Stomach smooth muscle (tissue), 2 donors: Measurements from ENCODE around the gene UCN3.
"Not testable (repeated sequence)": the region's sequence is repeated elsewhere in the genome, so short reads cannot be mapped to it uniquely, and the experiment has no call there.

Experiments
- H3K27ac ChIP-seq: one replicate; pipeline ENCODE4 v1.7.0; 2013; ENCODE audit warnings: mild to moderate bottlenecking, low read length, inconsistent platforms
- H3K27me3 ChIP-seq, 2 donors: one replicate each; pipeline ENCODE4 v1.7.0; 2013; ENCODE audit warnings: low read length in 2 of 2; ENCODE audit not compliant: insufficient read depth in 2 of 2, control insufficient read depth in 1 of 2
- H3K36me3 ChIP-seq, 2 donors: one replicate each; pipeline ENCODE4 v1.7.0; 2013; ENCODE audit warnings: low read length in 2 of 2; ENCODE audit not compliant: control insufficient read depth in 2 of 2, insufficient read depth in 2 of 2
- H3K4me1 ChIP-seq: one replicate; pipeline ENCODE4 v1.7.0; 2013; ENCODE audit warnings: low read length; ENCODE audit not compliant: control insufficient read depth, insufficient read depth
- H3K4me3 ChIP-seq, 2 donors: one replicate each; pipeline ENCODE4 v1.7.0; 2013; ENCODE audit warnings: low read length in 2 of 2
- H3K9ac ChIP-seq, 2 donors: one replicate each; pipeline ENCODE4 v1.7.0; 2013; ENCODE audit warnings: low read length in 2 of 2, mild to moderate bottlenecking in 1 of 2
- H3K9me3 ChIP-seq, 2 donors: one replicate each; pipeline ENCODE4 v1.7.0; 2013; ENCODE audit warnings: low read length in 2 of 2; ENCODE audit not compliant: control insufficient read depth in 2 of 2
- donor health status: healthy.
- donor health status: Pancreatic carcinoma.

Gene UCN3

GRCh38 chr10:5365928-5366327 lies 1.2 kb downstream of the UCN3 start:
- Histone ChIP-seq H3K36me3 (no peaks in the 10 kb centered on the region), H3K9ac (no peak overlapping the region), H3K4me3 (no peak overlapping the region), H3K9me3 (no peaks in the 10 kb centered on the region), H3K27me3 (peaks cover 21 to 28% of the 10 kb centered on the region in 2 donors), H3K4me1 (no peaks in the 10 kb centered on the region), H3K27ac (no peak overlapping the region)

- Histone ChIP-seq H3K4me1 (no peaks in the 10 kb centered on the region), H3K36me3 (no peaks in the 10 kb centered on the region), H3K9me3 (no peaks in the 10 kb centered on the region)
Measured at GRCh38 chr10:5369362-5370158, 4.8 kb downstream of the UCN3 start.

GRCh38 chr10:5370493-5371352 lies 6.0 kb downstream of the UCN3 start:
- no peaks in the 10 kb centered on the region for H3K4me1 ChIP-seq
- no peaks in the 10 kb centered on the region for H3K36me3 ChIP-seq
- no peak overlapping the region for H3K4me3 ChIP-seq

More at GRCh38 chr10:5369362-5370158, 4.8 kb downstream of the UCN3 start:
- Histone ChIP-seq H3K27me3 (peaks cover 5% of the 10 kb centered on the region in 2 donors), H3K4me3 (no peak overlapping the region), H3K27ac (no peak overlapping the region), H3K9ac (no peak overlapping the region)

GRCh38 chr10:5373307-5373706 lies 8.5 kb downstream of the UCN3 start:
- no peaks in the 10 kb centered on the region for H3K4me1 ChIP-seq
- no peak overlapping the region for H3K27ac ChIP-seq
- H3K27me3 ChIP-seq: peaks cover 0 to 2% of the 10 kb centered on the region in 2 donors
- H3K4me3 ChIP-seq: no peak overlapping the region
- no peaks in the 10 kb centered on the region for H3K36me3 ChIP-seq
- H3K9me3 ChIP-seq: no peaks in the 10 kb centered on the region
- no peak overlapping the region for H3K9ac ChIP-seq

More at GRCh38 chr10:5370493-5371352, 6.0 kb downstream of the UCN3 start:
- Histone ChIP-seq H3K9ac (no peak overlapping the region), H3K27me3 (peaks cover 0 to 2% of the 10 kb centered on the region in 2 donors), H3K27ac (no peak overlapping the region), H3K9me3 (no peaks in the 10 kb centered on the region)

GRCh38 chr10:5373891-5374611 lies 9.3 kb downstream of the UCN3 start:
- no peaks in the 10 kb centered on the region for H3K4me1 ChIP-seq
- peaks cover 0 to 2% of the 10 kb centered on the region in 2 donors for H3K27me3 ChIP-seq
- no peaks in the 10 kb centered on the region for H3K36me3 ChIP-seq
- H3K27ac ChIP-seq: no peak overlapping the region
- H3K4me3 ChIP-seq: no peak overlapping the region
- H3K9me3 ChIP-seq: no peaks in the 10 kb centered on the region
- no peak overlapping the region for H3K9ac ChIP-seq

GRCh38 chr10:5376450-5376849 lies 11.7 kb downstream of the UCN3 start:
- H3K9ac ChIP-seq: no peak overlapping the region
- peaks cover 0 to 6% of the 10 kb centered on the region in 2 donors for H3K27me3 ChIP-seq
- H3K36me3 ChIP-seq: no peaks in the 10 kb centered on the region
- H3K4me3 ChIP-seq: no peak overlapping the region
- no peaks in the 10 kb centered on the region for H3K4me1 ChIP-seq
- H3K9me3 ChIP-seq: no peaks in the 10 kb centered on the region
- no peak overlapping the region for H3K27ac ChIP-seq

- not testable (repeated sequence) for H3K27ac ChIP-seq, H3K9me3 ChIP-seq
Measured at GRCh38 chr10:5379202-5379601, 14.4 kb downstream of the UCN3 start.

GRCh38 chr10:5380395-5380794 lies 15.6 kb downstream of the UCN3 start:
- not testable (repeated sequence) for H3K27me3 ChIP-seq

More at GRCh38 chr10:5379202-5379601, 14.4 kb downstream of the UCN3 start:
- not testable (repeated sequence) for H3K4me3 ChIP-seq, H3K9ac ChIP-seq, H3K36me3 ChIP-seq, H3K4me1 ChIP-seq
- peaks cover 0 to 10% of the 10 kb centered on the region in 2 donors for H3K27me3 ChIP-seq

GRCh38 chr10:5381187-5381586 lies 16.4 kb downstream of the UCN3 start:
- H3K36me3 ChIP-seq: no peaks in the 10 kb centered on the region

More at GRCh38 chr10:5380395-5380794, 15.6 kb downstream of the UCN3 start:
- H3K36me3 ChIP-seq, H3K9me3 ChIP-seq, H3K4me3 ChIP-seq, H3K4me1 ChIP-seq, H3K27ac ChIP-seq, H3K9ac ChIP-seq: not testable (repeated sequence)

GRCh38 chr10:5385224-5385623 lies 20.5 kb downstream of the UCN3 start:
- H3K9ac ChIP-seq: no peak overlapping the region
- H3K27me3 ChIP-seq: peaks cover 0 to 8% of the 10 kb centered on the region in 2 donors
- H3K36me3 ChIP-seq: no peaks in the 10 kb centered on the region
- no peaks in the 10 kb centered on the region for H3K4me1 ChIP-seq
- H3K27ac ChIP-seq: no peak overlapping the region
- H3K9me3 ChIP-seq: no peaks in the 10 kb centered on the region
- H3K4me3 ChIP-seq: no peak overlapping the region

More at GRCh38 chr10:5381187-5381586, 16.4 kb downstream of the UCN3 start:
- Histone ChIP-seq H3K27me3 (peaks cover 0 to 8% of the 10 kb centered on the region in 2 donors), H3K4me1 (no peaks in the 10 kb centered on the region), H3K9ac (no peak overlapping the region), H3K9me3 (no peaks in the 10 kb centered on the region), H3K27ac (no peak overlapping the region), H3K4me3 (no peak overlapping the region)
